Endothelial cell of umbilical vein (primary cell): ENCODE measurements around the gene DOP1B. TPM values are rescaled to one million over a fixed set of nuclear protein-coding genes. Genes with fewer than 3 reads are reported as not detected.

Experiments
- BruUV-seq: library from RNA; stranded (reverse); fragments of 400-500 nt; replicated peaks from 2 replicates; lab custom pipeline; 2021; lab: Mats Ljungman, UMichigan
- CTCF ChIA-PET: fragments of 300-600, 350-600 bp; sonication (Branson Sonifier 250); formaldehyde crosslinking; loops from one replicate; lab custom pipeline; 2021; ENCODE audit warnings: antibody characterized with exemption, inconsistent platforms; lab: Charles Lee
- POLR2A ChIA-PET: fragments of 300-600, 350-600 bp; sonication (Branson Sonifier 250); formaldehyde crosslinking; loops from one replicate; lab custom pipeline; 2021; ENCODE audit warnings: antibody characterized with exemption, inconsistent platforms; lab: Charles Lee
- DNase-seq: peaks from one replicate; pipeline ENCODE4 v3.0.0-alpha.2; 2011; ENCODE audit warnings: low read depth, low spot score
- FAIRE-seq: peaks from 2 replicates; lab custom pipeline; 2011; peaks lifted over from hg19 to GRCh38; lab: Jason Lieb, UNC
- H2AFZ ChIP-seq: 2 replicates; pipeline ENCODE4 v1.6.0; 2012; ENCODE audit warnings: low read depth, low read length, control low read depth, inconsistent platforms
- H3K27ac ChIP-seq: 2 replicates; pipeline ENCODE4 v1.5.1; 2011; ENCODE audit warnings: low read depth, mild to moderate bottlenecking, control low read depth, low read length, moderate library complexity; ENCODE audit not compliant: insufficient read depth
- H3K27me3 ChIP-seq, 2 experiments: 2 replicates each; pipeline versions ENCODE4 v1.6.0 to v1.6.1; 2011; ENCODE audit warnings: low read length in 2 of 2, mixed read lengths in 1 of 2; ENCODE audit not compliant: control insufficient read depth in 2 of 2, insufficient read depth in 2 of 2
- H3K36me3 ChIP-seq, 2 experiments: 2 replicates in 1 of 2; 3 replicates in 1 of 2; pipeline ENCODE4 v1.5.1; 2011; ENCODE audit warnings: low read length in 2 of 2, mild to moderate bottlenecking in 1 of 2, moderate library complexity in 1 of 2; ENCODE audit not compliant: control insufficient read depth in 2 of 2, insufficient read depth in 2 of 2; ENCODE audit errors: extremely low read depth in 1 of 2
- H3K4me1 ChIP-seq: 3 replicates; pipeline ENCODE4 v1.5.1; 2011; ENCODE audit warnings: mild to moderate bottlenecking, low read length; ENCODE audit not compliant: control insufficient read depth, insufficient read depth; ENCODE audit errors: extremely low read depth
- H3K4me2 ChIP-seq: 2 replicates; pipeline ENCODE4 v1.6.1; 2011; ENCODE audit warnings: low read length, control low read depth, mixed read lengths; ENCODE audit not compliant: insufficient read depth
- H3K4me3 ChIP-seq, 3 experiments: fragments of 200-600 bp in 1 of 3; sonication (generic), shearing (Covaris generic) in 1 of 3; replicated peaks in 1 of 3; 2 replicates each; pipeline ENCODE4 v1.5.1; 2011 to 2016; ENCODE audit warnings: control low read depth in 3 of 3, low read length in 3 of 3, mild to moderate bottlenecking in 2 of 3, inconsistent platforms in 1 of 3, low read depth in 1 of 3, moderate library complexity in 1 of 3; ENCODE audit not compliant: insufficient read depth in 1 of 3
- H3K79me2 ChIP-seq: 2 replicates; pipeline ENCODE4 v1.6.0; 2012; ENCODE audit warnings: low read length, inconsistent platforms; ENCODE audit not compliant: control insufficient read depth, insufficient read depth
- H3K9ac ChIP-seq: replicated peaks from 2 replicates; pipeline ENCODE3; 2011; ENCODE audit warnings: low read length, control low read depth; ENCODE audit not compliant: insufficient read depth; ENCODE audit errors: extremely low read depth
- H3K9me1 ChIP-seq: replicated peaks from 3 replicates; pipeline ENCODE4 v1.6.0; 2011; ENCODE audit warnings: mild to moderate bottlenecking, low read length; ENCODE audit not compliant: control insufficient read depth, insufficient read depth; ENCODE audit errors: extremely low read depth
- H3K9me3 ChIP-seq: replicated peaks from 2 replicates; pipeline ENCODE4 v1.5.1; 2012; ENCODE audit warnings: low read length, inconsistent platforms; ENCODE audit not compliant: control insufficient read depth, insufficient read depth
- H4K20me1 ChIP-seq: replicated peaks from 2 replicates; pipeline ENCODE3; 2011; ENCODE audit warnings: mild to moderate bottlenecking, low read length; ENCODE audit not compliant: control insufficient read depth, insufficient read depth; ENCODE audit errors: extremely low read depth
- CTCF ChIP-seq, 2 donors: IDR thresholded peaks; 1 replicate in 1 of 2; 2 replicates in 1 of 2; pipeline ENCODE4 v1.5.1; 2011; ENCODE audit warnings: low read length in 2 of 2, mild to moderate bottlenecking in 2 of 2, moderate library complexity in 2 of 2, control low read depth in 1 of 2, inconsistent platforms in 1 of 2, low read depth in 1 of 2; ENCODE audit not compliant: insufficient read depth in 1 of 2; ENCODE audit errors: extremely low read depth in 1 of 2
- EZH2 ChIP-seq: IDR thresholded peaks from 2 replicates; pipeline ENCODE4 v1.6.1; 2012; ENCODE audit warnings: borderline replicate concordance, low read depth, mild to moderate bottlenecking, moderate library complexity, low read length, inconsistent platforms; ENCODE audit not compliant: severe bottlenecking
- FOS ChIP-seq: IDR thresholded peaks from 2 replicates; pipeline ENCODE4 v1.6.1; 2011; ENCODE audit warnings: mild to moderate bottlenecking, low read length, moderate library complexity, borderline replicate concordance; ENCODE audit not compliant: insufficient read depth
- GATA2 ChIP-seq: IDR thresholded peaks from 2 replicates; pipeline ENCODE4 v1.7.0; 2011; ENCODE audit warnings: low read depth, mild to moderate bottlenecking, moderate library complexity, mixed read lengths, low read length; ENCODE audit not compliant: insufficient read length, insufficient read depth
- JUN ChIP-seq: IDR thresholded peaks from 2 replicates; pipeline ENCODE4 v1.6.1; 2011; ENCODE audit warnings: borderline replicate concordance, low read depth; ENCODE audit not compliant: insufficient read length, insufficient read depth
- MAX ChIP-seq: IDR thresholded peaks from 2 replicates; pipeline ENCODE4 v1.6.1; 2011; ENCODE audit not compliant: insufficient read depth, insufficient read length
- MYC ChIP-seq: IDR thresholded peaks from one replicate; pipeline ENCODE4 v1.6.1; 2011; ENCODE audit warnings: mild to moderate bottlenecking, low read depth, low read length
- POLR2A ChIP-seq: IDR thresholded peaks from 2 replicates; pipeline ENCODE4 v1.6.1; 2012; ENCODE audit warnings: low read depth, mild to moderate bottlenecking, control low read depth, low read length
- POLR2AphosphoS5 ChIP-seq: IDR thresholded peaks from 2 replicates; pipeline ENCODE4 v1.6.1; 2012; ENCODE audit warnings: low read depth, mild to moderate bottlenecking, control low read depth, low read length, moderate library complexity; ENCODE audit not compliant: insufficient read depth
- dilution Hi-C: fragments of 300-500 bp; cut with MboI; formaldehyde crosslinking; loops from one replicate; pipeline ENCODE4 v1.15.0; 2019; ENCODE audit warnings: low sequenced_read_pairs; ENCODE audit not compliant: extremely low pct_ligation_motif_present
- intact Hi-C: fragments of 100-400 bp; cut with micrococcal nuclease; formaldehyde crosslinking; loops from one replicate; pipeline ENCODE4 v1.10.0; 2022
- polyA plus RNA-seq, 4 experiments: library from polyadenylated mRNA; depleted of rRNA in 3 of 4; stranded (reverse) in 3 of 4; unstranded in 1 of 4; fragments of >200 nt; gene quantifications; 2 replicates each; pipeline versions ENCODE4 v1.2.1 to v1.2.3, GENCODE V29; 2011 to 2012; ENCODE audit warnings: missing spikeins in 1 of 4
- total RNA-seq: library from RNA; stranded (reverse); gene quantifications from 2 replicates; pipeline ENCODE4 v1.2.3, GENCODE V29; 2021

Gene DOP1B
- total and polyA plus RNA-seq, 2 donors (not counting 3 experiments of a cell fraction or from before 2014, with no cell fraction given) = 3.7 to 9.9 TPM

GRCh38 chr21:36175771-36176565 lies 19.3 kb downstream of the DOP1B start:
- BruUV-seq = no TSS peak
- Histone ChIP-seq H3K4me2 (no peak overlapping the region), H3K9me1 (no peaks in the 10 kb centered on the region), H3K9me3 (no peaks in the 10 kb centered on the region), H3K36me3 (no peaks in the 10 kb centered on the region), H3K9ac (no peak overlapping the region), H4K20me1 (no peaks in the 10 kb centered on the region), H3K4me1 (no peaks in the 10 kb centered on the region), H3K27ac (no peak overlapping the region), H2AFZ (no peak overlapping the region), H3K27me3 (no peaks in the 10 kb centered on the region), H3K4me3 (no peak overlapping the region), H3K79me2 (no peaks in the 10 kb centered on the region)
- POLR2A ChIA-PET = no interaction called here
- intact Hi-C loops (no loop called here), dilution Hi-C loops (no loop called here)
- DNase-seq = no peak
- CTCF ChIA-PET = interaction anchor here (1.2 kb wide), 1 partner anchor 84 kb away, joined by 3 read pairs; no protein-coding TSS in a partner anchor
- FAIRE-seq = no peak
- no peak for TF ChIP-seq MAX
- no peak for TF ChIP-seq MYC
- TF ChIP-seq JUN = no peak
- TF ChIP-seq POLR2A = no peak
- no peak for TF ChIP-seq GATA2
- no peak for TF ChIP-seq POLR2AphosphoS5
- no peak for TF ChIP-seq FOS
- TF ChIP-seq EZH2 = no peak
- no peak for TF ChIP-seq CTCF (IDR thresholded peaks at IDR 0.05; ENCODE audit: extremely low read depth in 1 of 2, insufficient read depth in 1 of 2, low read depth in 1 of 2, low read length in 2 of 2)
